Ovary (tissue), 3 donors: ENCODE measurements around the gene MSLN.

Experiments
- POLR2A ChIP-seq: fragments of 450-650 bp; IDR thresholded peaks from one replicate; pipeline ENCODE4 v1.6.1; 2017; ENCODE audit warnings: antibody characterized with exemption, mild to moderate bottlenecking, moderate library complexity
- TF ChIP-seq, protein P1 (sequence below), 3 donors: fragments of 450-650 bp in 2 of 3; fragments of 200-600 bp in 1 of 3; IDR thresholded peaks; one replicate each; pipeline versions ENCODE4 v1.5.1 to v1.8.0; 2016 to 2022; ENCODE audit warnings: antibody characterized with exemption in 3 of 3, mild to moderate bottlenecking in 1 of 3
- donor health status: DM: no; HTN: no; CAD: no.

DNA sequence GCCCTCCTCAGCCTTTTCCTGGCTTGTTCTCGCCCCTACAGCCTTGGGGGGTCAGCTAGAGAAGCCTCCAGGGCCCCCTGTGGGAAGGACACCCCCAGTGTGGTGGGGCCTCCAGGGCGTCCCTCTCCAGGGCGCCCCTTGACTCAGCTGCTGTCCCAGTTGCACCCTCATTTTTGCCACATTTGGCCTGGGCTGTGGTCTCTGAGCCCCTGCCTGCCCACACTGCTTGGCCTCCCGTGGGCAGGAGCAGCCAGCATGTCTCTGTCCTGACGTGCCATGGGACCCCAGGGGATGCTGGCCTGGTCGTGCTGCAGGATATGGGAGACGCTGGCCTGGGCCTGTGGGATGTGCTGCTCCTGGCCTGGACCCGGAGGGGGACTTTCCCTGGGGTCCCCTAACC is 32.9 kb downstream of the MSLN start:
- TF ChIP-seq POLR2A, result no peak
- TF ChIP-seq, protein P1, sequence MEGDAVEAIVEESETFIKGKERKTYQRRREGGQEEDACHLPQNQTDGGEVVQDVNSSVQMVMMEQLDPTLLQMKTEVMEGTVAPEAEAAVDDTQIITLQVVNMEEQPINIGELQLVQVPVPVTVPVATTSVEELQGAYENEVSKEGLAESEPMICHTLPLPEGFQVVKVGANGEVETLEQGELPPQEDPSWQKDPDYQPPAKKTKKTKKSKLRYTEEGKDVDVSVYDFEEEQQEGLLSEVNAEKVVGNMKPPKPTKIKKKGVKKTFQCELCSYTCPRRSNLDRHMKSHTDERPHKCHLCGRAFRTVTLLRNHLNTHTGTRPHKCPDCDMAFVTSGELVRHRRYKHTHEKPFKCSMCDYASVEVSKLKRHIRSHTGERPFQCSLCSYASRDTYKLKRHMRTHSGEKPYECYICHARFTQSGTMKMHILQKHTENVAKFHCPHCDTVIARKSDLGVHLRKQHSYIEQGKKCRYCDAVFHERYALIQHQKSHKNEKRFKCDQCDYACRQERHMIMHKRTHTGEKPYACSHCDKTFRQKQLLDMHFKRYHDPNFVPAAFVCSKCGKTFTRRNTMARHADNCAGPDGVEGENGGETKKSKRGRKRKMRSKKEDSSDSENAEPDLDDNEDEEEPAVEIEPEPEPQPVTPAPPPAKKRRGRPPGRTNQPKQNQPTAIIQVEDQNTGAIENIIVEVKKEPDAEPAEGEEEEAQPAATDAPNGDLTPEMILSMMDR (IDR thresholded peaks at IDR 0.05), result no peak
